Astrocyte (in vitro differentiated cells and primary cell): ENCODE data around the gene KIAA0825.

Source experiments
- CTCF ChIP-seq: IDR thresholded peaks from 2 replicates; pipeline ENCODE4 v1.5.1; 2011; ENCODE audit warnings: low read depth, mild to moderate bottlenecking, inconsistent platforms, low read length, moderate library complexity; ENCODE audit not compliant: insufficient read depth
- EZH2 ChIP-seq: IDR thresholded peaks from 2 replicates; pipeline ENCODE4 v1.6.1; 2012; ENCODE audit warnings: mild to moderate bottlenecking, low read length, inconsistent platforms; ENCODE audit not compliant: insufficient read depth

- TF ChIP-seq CTCF (no peak), EZH2 (no peak)
These were observed 418.8 kb downstream of the KIAA0825 start for GRCh38 chr5:94199566-94199965.
